Progenitor cell of endocrine pancreas (in vitro differentiated cells): ENCODE measurements around the gene SLF2. TPM values are rescaled to one million over a fixed set of nuclear protein-coding genes. Genes with fewer than 3 reads are reported as not detected.

ENCODE experiments used
- DNase-seq: peaks from one replicate; pipeline ENCODE4 v3.0.0; 2021; ENCODE audit warnings: low spot score; ENCODE audit not compliant: unreplicated experiment
- H3K27ac Mint-ChIP-seq: 2 replicates; pipeline ENCODE4 v1.8.0; 2021; ENCODE audit warnings: mild to moderate bottlenecking, moderate library complexity, mixed read lengths
- H3K27me3 Mint-ChIP-seq: 2 replicates; pipeline ENCODE4 v1.8.0; 2021; ENCODE audit warnings: mixed read lengths
- H3K36me3 Mint-ChIP-seq: 2 replicates; pipeline ENCODE4 v1.8.0; 2022; ENCODE audit warnings: mixed read lengths; ENCODE audit not compliant: insufficient read depth
- H3K4me1 Mint-ChIP-seq: 2 replicates; pipeline ENCODE4 v1.8.0; 2021; ENCODE audit warnings: low read depth, mixed read lengths
- H3K4me3 Mint-ChIP-seq: 2 replicates; pipeline ENCODE4 v1.8.0; 2021; ENCODE audit warnings: low read depth, mild to moderate bottlenecking, moderate library complexity, mixed read lengths
- H3K9me3 Mint-ChIP-seq: 2 replicates; pipeline ENCODE4 v1.8.0; 2021; ENCODE audit warnings: low read depth, mixed read lengths
- long read RNA-seq: library from polyadenylated mRNA; unstranded; transcript quantifications from one replicate; pipeline ENCODE4 v2.0.0, GENCODE V29; 2020
- total RNA-seq: library from RNA; stranded (reverse); gene quantifications from 2 replicates; pipeline ENCODE4 v1.2.1, GENCODE V29; 2021
- TF ChIP-seq, protein P1 (sequence below): fragments of 200-600 bp; sonication (generic); IDR thresholded peaks from one replicate; pipeline ENCODE4 v1.5.0; 2021; ENCODE audit warnings: antibody characterized with exemption, mild to moderate bottlenecking; ENCODE audit not compliant: unreplicated experiment

SLF2 gene, protein sequence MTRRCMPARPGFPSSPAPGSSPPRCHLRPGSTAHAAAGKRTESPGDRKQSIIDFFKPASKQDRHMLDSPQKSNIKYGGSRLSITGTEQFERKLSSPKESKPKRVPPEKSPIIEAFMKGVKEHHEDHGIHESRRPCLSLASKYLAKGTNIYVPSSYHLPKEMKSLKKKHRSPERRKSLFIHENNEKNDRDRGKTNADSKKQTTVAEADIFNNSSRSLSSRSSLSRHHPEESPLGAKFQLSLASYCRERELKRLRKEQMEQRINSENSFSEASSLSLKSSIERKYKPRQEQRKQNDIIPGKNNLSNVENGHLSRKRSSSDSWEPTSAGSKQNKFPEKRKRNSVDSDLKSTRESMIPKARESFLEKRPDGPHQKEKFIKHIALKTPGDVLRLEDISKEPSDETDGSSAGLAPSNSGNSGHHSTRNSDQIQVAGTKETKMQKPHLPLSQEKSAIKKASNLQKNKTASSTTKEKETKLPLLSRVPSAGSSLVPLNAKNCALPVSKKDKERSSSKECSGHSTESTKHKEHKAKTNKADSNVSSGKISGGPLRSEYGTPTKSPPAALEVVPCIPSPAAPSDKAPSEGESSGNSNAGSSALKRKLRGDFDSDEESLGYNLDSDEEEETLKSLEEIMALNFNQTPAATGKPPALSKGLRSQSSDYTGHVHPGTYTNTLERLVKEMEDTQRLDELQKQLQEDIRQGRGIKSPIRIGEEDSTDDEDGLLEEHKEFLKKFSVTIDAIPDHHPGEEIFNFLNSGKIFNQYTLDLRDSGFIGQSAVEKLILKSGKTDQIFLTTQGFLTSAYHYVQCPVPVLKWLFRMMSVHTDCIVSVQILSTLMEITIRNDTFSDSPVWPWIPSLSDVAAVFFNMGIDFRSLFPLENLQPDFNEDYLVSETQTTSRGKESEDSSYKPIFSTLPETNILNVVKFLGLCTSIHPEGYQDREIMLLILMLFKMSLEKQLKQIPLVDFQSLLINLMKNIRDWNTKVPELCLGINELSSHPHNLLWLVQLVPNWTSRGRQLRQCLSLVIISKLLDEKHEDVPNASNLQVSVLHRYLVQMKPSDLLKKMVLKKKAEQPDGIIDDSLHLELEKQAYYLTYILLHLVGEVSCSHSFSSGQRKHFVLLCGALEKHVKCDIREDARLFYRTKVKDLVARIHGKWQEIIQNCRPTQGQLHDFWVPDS
- total RNA-seq, result 29.9 and 31.8 TPM in 2 replicates
- long read RNA-seq, full-length matches to known transcripts, result 7 of 41 reads
- long read RNA-seq, partial matches to known transcripts, result 21 of 41 reads
- long read RNA-seq, other reads (novel, unspliced or antisense), result 13 of 41 reads

DNA sequence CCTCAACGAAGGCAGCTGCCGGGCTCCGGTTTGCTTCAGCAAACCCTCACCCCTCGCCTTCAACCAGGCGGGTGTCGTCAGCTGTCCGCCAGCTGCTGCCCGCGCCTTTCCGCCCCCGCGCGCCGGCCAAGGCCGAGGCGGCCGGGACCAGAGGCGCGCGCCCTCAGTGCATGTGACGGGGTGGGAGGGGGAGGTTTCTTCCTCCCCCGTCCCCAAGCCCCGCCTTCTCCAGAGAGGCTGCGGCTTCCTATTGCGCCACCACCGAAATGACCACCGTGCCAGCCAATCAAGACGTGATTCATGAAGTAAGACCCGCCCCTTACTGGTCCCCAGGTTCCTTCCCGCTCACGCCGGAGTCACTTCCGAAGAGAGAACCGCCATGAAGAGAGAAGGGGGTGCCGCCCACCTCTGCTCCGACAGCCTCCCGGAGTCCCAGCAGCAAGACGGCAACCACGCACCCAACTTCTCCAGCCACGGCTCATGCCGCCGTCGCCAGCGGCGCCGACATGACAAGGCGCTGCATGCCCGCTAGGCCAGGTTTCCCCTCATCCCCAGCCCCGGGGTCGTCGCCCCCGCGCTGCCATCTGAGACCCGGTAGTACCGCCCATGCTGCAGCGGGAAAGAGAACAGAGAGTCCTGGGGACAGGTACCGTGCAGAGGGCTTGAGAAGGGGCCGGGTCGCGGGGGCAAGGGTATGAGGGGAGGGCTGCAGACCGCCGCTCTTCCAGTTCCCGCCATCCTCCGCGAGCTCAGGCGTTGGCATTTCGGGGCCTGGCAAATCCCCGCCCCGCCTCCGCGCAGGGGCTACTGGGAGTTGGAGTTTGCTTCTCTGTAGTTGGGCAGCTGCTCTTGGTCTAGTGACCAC is at the start of gene SLF2:
TSS of gene SLF2 (plus strand) at position 359 of the 865 bp plus-strand sequence. CDS start at position 507, 148 bp downstream.
- DNase-seq, result peak; percentile 86
- Mint-ChIP-seq H3K36me3 (peaks cover 6% of the 10 kb centered on the region), H3K27ac (peak within 1 kb of the TSS; percentile 95), H3K9me3 (no peaks in the 10 kb centered on the region), H3K4me1 (peaks cover 21% of the 10 kb centered on the region), H3K27me3 (no peaks in the 10 kb centered on the region), H3K4me3 (peak within 1 kb of the TSS; percentile 99)
- TF ChIP-seq, protein P1, sequence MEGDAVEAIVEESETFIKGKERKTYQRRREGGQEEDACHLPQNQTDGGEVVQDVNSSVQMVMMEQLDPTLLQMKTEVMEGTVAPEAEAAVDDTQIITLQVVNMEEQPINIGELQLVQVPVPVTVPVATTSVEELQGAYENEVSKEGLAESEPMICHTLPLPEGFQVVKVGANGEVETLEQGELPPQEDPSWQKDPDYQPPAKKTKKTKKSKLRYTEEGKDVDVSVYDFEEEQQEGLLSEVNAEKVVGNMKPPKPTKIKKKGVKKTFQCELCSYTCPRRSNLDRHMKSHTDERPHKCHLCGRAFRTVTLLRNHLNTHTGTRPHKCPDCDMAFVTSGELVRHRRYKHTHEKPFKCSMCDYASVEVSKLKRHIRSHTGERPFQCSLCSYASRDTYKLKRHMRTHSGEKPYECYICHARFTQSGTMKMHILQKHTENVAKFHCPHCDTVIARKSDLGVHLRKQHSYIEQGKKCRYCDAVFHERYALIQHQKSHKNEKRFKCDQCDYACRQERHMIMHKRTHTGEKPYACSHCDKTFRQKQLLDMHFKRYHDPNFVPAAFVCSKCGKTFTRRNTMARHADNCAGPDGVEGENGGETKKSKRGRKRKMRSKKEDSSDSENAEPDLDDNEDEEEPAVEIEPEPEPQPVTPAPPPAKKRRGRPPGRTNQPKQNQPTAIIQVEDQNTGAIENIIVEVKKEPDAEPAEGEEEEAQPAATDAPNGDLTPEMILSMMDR, result peak; percentile 5

DNA sequence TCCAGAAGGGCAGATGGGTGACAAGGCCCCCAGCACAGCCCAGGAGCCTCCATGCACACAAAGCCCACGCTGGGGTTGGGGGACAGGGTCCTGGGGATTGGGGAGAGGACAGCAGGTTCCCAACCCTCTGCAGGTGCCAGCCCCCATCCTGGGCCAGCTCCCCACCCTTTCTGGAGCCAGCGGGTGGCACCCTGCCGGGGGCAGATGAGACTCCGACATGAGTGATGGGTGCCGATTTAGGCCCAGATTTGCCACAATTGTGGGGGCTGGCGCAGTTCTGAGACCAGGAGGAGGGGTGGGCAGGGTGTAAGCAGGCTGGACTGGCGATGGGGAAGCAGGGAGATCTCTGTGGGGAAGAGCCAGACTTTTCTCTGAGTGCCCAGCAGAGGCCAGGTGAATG is 49.3 kb upstream of the SLF2 start:
- no peak overlapping the region for H3K4me3 Mint-ChIP-seq

DNA sequence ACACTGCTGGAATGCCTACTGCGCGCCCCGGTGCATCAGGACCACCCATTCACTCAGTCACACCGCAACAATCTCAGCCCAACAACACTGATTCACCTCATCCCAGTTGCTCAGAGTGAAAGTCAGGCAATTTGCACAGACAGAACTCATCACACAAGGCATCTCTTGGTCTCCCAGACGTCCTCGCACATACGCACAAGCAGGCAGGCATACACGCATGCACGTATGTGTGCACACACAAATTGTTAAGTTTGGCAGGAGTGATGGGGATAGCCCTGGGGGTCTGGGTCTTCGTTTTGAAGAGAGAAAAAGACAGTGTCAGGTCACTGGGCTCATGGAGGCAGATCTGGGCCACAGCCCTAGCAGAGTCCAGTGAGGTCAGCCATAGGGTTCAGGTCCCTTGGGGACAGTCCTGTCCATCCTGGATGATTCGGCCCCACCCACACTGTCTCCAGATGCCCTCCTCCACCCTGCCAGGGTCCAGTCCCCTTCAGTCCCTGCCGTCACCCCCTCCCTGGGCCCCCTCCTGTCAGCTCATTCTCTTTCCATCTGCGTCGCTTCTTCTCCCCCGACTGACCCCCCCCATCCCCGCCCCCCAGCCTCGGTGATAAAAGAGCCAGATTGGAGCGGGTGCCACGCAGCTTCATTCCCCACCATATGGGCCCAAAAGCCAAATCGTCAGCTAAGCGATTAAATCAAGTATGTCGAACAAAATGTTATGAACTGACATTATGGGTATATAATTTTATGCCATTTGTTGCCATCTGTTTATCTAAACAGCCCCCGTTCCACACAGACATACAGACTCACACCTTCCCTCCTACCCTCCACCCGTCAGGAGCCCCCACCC is 48.5 kb upstream of the SLF2 start:
- TF ChIP-seq, protein P1, result no peak
- no peaks in the 10 kb centered on the region for H3K9me3 Mint-ChIP-seq
- peaks cover 81% of the 10 kb centered on the region for H3K27me3 Mint-ChIP-seq
- H3K4me3 Mint-ChIP-seq, result no peak overlapping the region
- no peak for DNase-seq
- H3K36me3 Mint-ChIP-seq, result no peaks in the 10 kb centered on the region
- peaks cover 11% of the 10 kb centered on the region for H3K4me1 Mint-ChIP-seq
- H3K27ac Mint-ChIP-seq, result no peak overlapping the region

More for the DNA sequence above, 49.3 kb upstream of the SLF2 start:
- Mint-ChIP-seq H3K27ac (no peak overlapping the region), H3K36me3 (no peaks in the 10 kb centered on the region), H3K9me3 (no peaks in the 10 kb centered on the region), H3K4me1 (peaks cover 8% of the 10 kb centered on the region), H3K27me3 (peaks cover 84% of the 10 kb centered on the region)
- TF ChIP-seq, protein P1, result no peak
- no peak for DNase-seq

DNA sequence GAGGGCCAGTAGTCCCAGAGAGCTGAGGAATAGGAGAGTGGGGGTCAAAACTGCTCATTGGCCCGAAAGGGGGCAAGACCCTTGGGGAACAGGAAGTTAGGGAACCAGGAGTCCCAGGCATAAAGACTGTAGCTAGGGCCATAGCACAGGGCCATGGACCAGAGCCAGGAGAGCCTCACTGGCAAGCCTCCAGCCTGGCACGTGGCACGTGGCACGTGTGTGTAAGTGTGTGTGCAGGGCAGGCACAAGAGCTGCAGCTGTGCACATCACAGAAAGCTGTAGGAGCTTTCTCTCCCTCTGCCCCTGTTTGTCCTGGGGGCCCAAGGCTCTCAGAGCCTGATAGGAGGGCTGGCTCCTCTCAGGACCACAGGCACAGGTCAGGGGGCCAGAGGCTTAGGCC is 47.8 kb upstream of the SLF2 start:
- Mint-ChIP-seq H3K4me3 (no peak overlapping the region), H3K9me3 (no peaks in the 10 kb centered on the region), H3K27me3 (peaks cover 82% of the 10 kb centered on the region), H3K27ac (no peak overlapping the region), H3K4me1 (peaks cover 11% of the 10 kb centered on the region), H3K36me3 (no peaks in the 10 kb centered on the region)
- TF ChIP-seq, protein P1, result no peak
- no peak for DNase-seq
